Measurements from ENCODE around the gene CALHM2. TPM values are rescaled to one million over a fixed set of nuclear protein-coding genes. Genes with fewer than 3 reads are reported as not detected.

CALHM2 gene
- polyA plus RNA-seq, 1 donor (not counting 4 experiments of a cell fraction or from before 2014, with no cell fraction given), result 0.92 TPM

DNA sequence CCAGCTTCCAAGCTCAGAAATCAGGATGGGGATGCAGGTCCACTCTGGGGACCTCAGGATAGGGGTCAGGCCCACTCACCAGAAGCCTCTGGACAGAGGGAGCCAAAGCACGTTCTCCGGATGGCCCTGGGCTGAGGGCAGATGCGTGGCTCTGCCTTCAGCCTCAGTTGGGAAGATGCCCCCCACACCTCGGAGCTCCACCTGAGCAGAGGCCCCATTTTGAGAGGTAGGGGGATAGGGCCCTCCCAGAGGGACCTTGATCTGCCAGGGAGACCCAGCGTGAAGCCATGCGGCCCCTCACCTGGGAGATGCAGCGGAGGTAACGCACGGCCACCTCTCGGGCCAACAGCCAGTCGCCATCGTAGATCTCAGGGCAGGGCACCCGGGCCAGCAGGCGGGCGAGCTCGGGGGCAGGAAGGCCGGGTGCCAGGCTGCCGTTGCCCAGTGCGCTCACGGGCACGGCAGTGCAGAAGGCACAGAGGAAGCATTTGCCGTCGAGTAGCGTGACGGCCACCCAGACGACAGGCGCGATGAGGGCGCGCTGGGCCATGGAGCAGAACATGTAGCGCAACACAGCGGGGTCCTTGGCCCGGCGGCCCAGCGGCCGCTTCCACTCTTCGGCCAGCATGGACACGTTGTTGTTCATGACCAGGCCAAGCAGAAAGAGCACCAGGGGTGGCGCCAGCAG lies 5.9 kb upstream of the CALHM2 start:
- Histone ChIP-seq H3K36me3 (ENCODE audit: control insufficient read depth in 2 of 2, extremely low read depth in 1 of 2, insufficient read depth in 2 of 2, low read length in 2 of 2) (no peaks in the 10 kb centered on the region), H2AFZ (ENCODE audit: control insufficient read depth, low read length) (no peak overlapping the region), H4K20me1 (ENCODE audit: control insufficient read depth, extremely low read depth, insufficient read depth, low read length) (no peaks in the 10 kb centered on the region), H3K79me2 (ENCODE audit: control insufficient read depth, insufficient read depth, low read length) (no peaks in the 10 kb centered on the region), H3K9ac (ENCODE audit: control insufficient read depth, extremely low read depth, insufficient read depth, low read length) (no peak overlapping the region), H3K4me3 (ENCODE audit: control insufficient read depth in 2 of 3, extremely low read depth in 1 of 3, insufficient read depth in 2 of 3, low read depth in 1 of 3, low read length in 3 of 3) (no peak overlapping the region), H3K27ac (ENCODE audit: control insufficient read depth, insufficient read depth, low read length) (no peak overlapping the region), H3K27me3 (ENCODE audit: control insufficient read depth, extremely low read depth, insufficient read depth, low read length) (peaks cover 5% of the 10 kb centered on the region), H3K9me3 (ENCODE audit: control insufficient read depth, low read depth, low read length) (no peaks in the 10 kb centered on the region), H3K4me1 (ENCODE audit: control insufficient read depth, extremely low read depth, insufficient read depth, low read length) (no peaks in the 10 kb centered on the region), H3K4me2 (ENCODE audit: control insufficient read depth, extremely low read depth, insufficient read depth, low read depth, low read length) (no peak overlapping the region), H3K9me1 (ENCODE audit: control insufficient read depth, extremely low read depth, insufficient read depth, low read length) (no peaks in the 10 kb centered on the region)
- dilution Hi-C loops (cut with MboI; ENCODE audit: extremely low pct_ligation_motif_present, low sequenced_read_pairs), result no loop called here
- DNase-seq (ENCODE audit: low read depth, low spot score), result no peak
- TF ChIP-seq, protein P1, sequence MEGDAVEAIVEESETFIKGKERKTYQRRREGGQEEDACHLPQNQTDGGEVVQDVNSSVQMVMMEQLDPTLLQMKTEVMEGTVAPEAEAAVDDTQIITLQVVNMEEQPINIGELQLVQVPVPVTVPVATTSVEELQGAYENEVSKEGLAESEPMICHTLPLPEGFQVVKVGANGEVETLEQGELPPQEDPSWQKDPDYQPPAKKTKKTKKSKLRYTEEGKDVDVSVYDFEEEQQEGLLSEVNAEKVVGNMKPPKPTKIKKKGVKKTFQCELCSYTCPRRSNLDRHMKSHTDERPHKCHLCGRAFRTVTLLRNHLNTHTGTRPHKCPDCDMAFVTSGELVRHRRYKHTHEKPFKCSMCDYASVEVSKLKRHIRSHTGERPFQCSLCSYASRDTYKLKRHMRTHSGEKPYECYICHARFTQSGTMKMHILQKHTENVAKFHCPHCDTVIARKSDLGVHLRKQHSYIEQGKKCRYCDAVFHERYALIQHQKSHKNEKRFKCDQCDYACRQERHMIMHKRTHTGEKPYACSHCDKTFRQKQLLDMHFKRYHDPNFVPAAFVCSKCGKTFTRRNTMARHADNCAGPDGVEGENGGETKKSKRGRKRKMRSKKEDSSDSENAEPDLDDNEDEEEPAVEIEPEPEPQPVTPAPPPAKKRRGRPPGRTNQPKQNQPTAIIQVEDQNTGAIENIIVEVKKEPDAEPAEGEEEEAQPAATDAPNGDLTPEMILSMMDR (optimal IDR thresholded peaks at IDR 0.05 in 1 of 3, IDR thresholded peaks at IDR 0.05 in 1 of 3, conservative IDR thresholded peaks at IDR 0.05 in 1 of 3; ENCODE audit: extremely low read depth in 1 of 3, insufficient read depth in 2 of 3, low read length in 3 of 3), result no peak
- TF ChIP-seq EZH2 (IDR thresholded peaks at IDR 0.05; ENCODE audit: low read length), result no peak
- no peak for FAIRE-seq

DNA sequence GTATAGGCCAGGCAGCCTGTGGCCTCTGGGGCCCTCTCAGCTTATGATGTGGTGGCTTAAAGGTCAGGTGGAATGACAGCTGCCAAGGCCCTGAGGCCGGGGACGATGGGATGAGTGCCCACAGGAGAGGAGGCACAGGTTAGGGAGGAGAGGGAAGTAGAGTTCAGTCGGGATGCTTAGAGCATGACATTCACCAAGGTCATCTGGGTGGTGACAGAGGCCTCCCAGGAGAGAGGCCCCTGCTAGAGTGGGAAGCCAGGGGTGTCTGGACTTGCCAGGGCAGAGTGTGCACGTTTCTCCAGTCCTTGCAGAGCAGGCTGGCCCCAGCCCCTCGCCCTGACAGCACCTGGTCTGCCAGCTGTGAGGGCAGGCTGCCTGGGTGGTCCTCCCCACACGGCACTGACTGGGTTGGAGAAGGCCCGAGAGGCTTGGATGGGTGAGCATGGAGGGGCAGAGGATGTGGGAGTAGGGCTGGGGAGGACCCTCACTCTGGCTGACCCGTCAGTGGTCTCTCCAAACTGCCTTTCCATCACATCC lies 5.1 kb upstream of the CALHM2 start:
- Histone ChIP-seq H3K4me3 (ENCODE audit: control insufficient read depth in 2 of 3, extremely low read depth in 1 of 3, insufficient read depth in 2 of 3, low read depth in 1 of 3, low read length in 3 of 3) (no peak overlapping the region), H3K4me1 (ENCODE audit: control insufficient read depth, extremely low read depth, insufficient read depth, low read length) (peaks cover under 1% of the 10 kb centered on the region), H3K9me1 (ENCODE audit: control insufficient read depth, extremely low read depth, insufficient read depth, low read length) (no peaks in the 10 kb centered on the region), H3K9ac (ENCODE audit: control insufficient read depth, extremely low read depth, insufficient read depth, low read length) (no peak overlapping the region), H3K36me3 (ENCODE audit: control insufficient read depth in 2 of 2, extremely low read depth in 1 of 2, insufficient read depth in 2 of 2, low read length in 2 of 2) (no peaks in the 10 kb centered on the region), H3K4me2 (ENCODE audit: control insufficient read depth, extremely low read depth, insufficient read depth, low read depth, low read length) (no peak overlapping the region), H3K9me3 (ENCODE audit: control insufficient read depth, low read depth, low read length) (no peaks in the 10 kb centered on the region), H3K79me2 (ENCODE audit: control insufficient read depth, insufficient read depth, low read length) (no peaks in the 10 kb centered on the region), H4K20me1 (ENCODE audit: control insufficient read depth, extremely low read depth, insufficient read depth, low read length) (no peaks in the 10 kb centered on the region), H2AFZ (ENCODE audit: control insufficient read depth, low read length) (no peak overlapping the region), H3K27ac (ENCODE audit: control insufficient read depth, insufficient read depth, low read length) (no peak overlapping the region), H3K27me3 (ENCODE audit: control insufficient read depth, extremely low read depth, insufficient read depth, low read length) (no peaks in the 10 kb centered on the region)
- DNase-seq (ENCODE audit: low read depth, low spot score) (no peak), FAIRE-seq (no peak)
- dilution Hi-C loops (cut with MboI; ENCODE audit: extremely low pct_ligation_motif_present, low sequenced_read_pairs), result no loop called here
- TF ChIP-seq, protein P1 (optimal IDR thresholded peaks at IDR 0.05 in 1 of 3, IDR thresholded peaks at IDR 0.05 in 1 of 3, conservative IDR thresholded peaks at IDR 0.05 in 1 of 3; ENCODE audit: extremely low read depth in 1 of 3, insufficient read depth in 2 of 3, low read length in 3 of 3), result no peak
- TF ChIP-seq EZH2 (IDR thresholded peaks at IDR 0.05; ENCODE audit: low read length), result no peak

Data from keratinocyte (primary cell).